DLD1 (cell line): ENCODE results near the gene FAAP100.

Experiments used
- in situ Hi-C: cut with HindIII; loops from 2 replicates; pipeline ENCODE4 v1.10.0; 2017; ENCODE audit warnings: low sequenced_read_pairs

FAAP100 gene

GRCh38 chr17:81492202-81492601 is 60.0 kb downstream of the FAAP100 start:
- in situ Hi-C loops: no loop called here

- in situ Hi-C loops: no loop called here
These were observed 60.4 kb downstream of the FAAP100 start for GRCh38 chr17:81491761-81492160.

DNA sequence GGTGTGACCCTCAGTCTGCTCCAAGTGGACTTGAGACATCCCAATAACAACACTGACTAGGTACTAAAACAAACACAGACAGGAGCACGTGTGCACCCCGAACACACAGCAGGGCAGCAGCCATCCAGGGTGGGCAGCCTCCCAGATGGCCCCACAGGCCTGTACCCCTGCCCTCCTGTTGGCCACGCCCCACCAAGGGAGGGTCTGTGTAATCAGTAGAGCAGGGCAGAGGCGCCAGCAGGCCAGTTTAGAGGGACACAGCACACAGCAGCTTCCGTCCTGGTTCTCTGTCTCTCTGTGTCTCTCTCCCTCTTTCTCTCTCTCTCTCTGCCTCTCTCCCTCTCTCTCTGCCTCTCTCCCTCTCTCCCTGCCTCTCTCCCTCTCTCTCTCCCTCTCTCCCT is 61.0 kb downstream of the FAAP100 start:
- in situ Hi-C loops: no loop called here

DNA sequence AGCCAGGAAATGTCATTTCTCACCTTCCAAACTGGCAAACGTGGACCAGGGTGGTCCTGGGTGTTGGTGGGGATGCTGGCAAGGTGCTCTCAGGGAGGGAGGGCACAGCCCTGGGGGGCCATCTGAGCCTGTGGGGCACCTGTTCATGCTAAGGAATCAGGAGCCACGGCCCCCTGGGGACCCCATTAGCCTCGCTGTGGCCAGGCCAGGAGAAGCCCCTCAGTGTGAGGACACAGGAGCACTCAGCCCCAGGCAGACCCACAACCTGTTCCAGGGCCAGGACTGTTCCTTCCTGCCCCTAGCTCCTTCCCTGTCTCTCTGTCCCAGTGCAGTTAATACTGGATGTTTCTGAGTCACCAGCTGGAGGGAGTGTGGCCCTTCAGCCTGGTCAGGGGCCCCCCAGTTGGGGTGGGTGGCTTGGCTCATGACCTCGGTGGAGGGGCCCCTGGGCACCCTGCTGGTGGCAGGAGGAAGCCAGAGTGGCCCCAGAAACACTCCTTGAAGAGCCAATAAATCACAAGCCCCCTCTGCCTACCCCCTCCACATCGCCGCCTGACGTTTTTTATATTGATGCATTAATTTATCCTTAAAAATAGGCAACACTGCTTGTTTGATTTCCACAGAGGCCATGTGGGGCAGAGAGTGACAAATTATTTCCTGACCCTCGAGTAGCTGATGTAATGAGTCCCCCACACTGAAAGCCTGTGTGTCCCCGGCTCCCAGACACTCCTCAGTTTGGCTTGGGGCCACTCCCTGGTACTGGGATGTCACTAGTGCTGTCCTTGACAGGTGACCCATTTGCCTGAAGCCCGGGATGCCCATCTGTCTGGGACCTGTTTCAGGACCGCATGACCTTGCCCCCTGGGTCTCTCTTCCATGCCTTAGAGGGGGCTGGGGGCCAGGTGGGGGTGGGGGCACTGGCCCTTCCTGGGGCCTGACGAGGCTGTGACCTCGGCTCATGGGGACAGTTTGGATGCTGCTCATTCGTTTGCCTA is 61.9 kb downstream of the FAAP100 start:
- in situ Hi-C loops: no loop called here
